Natural killer cell (primary cell): ENCODE results near the gene AMN. TPM values are rescaled to one million over a fixed set of nuclear protein-coding genes. Genes with fewer than 3 reads are reported as not detected.

Experiments used
- ATAC-seq, 3 donors: fragments of 150-1000 bp in 2 of 3; fragments of 200-7000 bp in 1 of 3; cut with Tn5 transposase; 1 replicate in 1 of 3; 2 replicates in 2 of 3; pipeline ENCODE4 v1.10.0; 2021; ENCODE audit warnings: mild to moderate bottlenecking in 2 of 3, moderate library complexity in 2 of 3
- DNase-seq, 2 donors: peaks; one replicate each; pipeline versions ENCODE4 v3.0.0 to v3.0.0-alpha.2; 2013 to 2021; ENCODE audit warnings: mixed read lengths in 1 of 2
- H3K27ac ChIP-seq: one replicate; pipeline ENCODE4 v1.5.1; 2013; ENCODE audit warnings: mild to moderate bottlenecking, low read length
- H3K27me3 ChIP-seq: one replicate; pipeline ENCODE4 v1.6.1; 2013; ENCODE audit warnings: low read length; ENCODE audit not compliant: control insufficient read depth, insufficient read depth
- H3K36me3 ChIP-seq: one replicate; pipeline ENCODE4 v1.6.1; 2013; ENCODE audit warnings: low read length; ENCODE audit not compliant: control insufficient read depth, insufficient read depth
- H3K4me1 ChIP-seq: one replicate; pipeline ENCODE4 v1.6.1; 2013; ENCODE audit warnings: low read length; ENCODE audit not compliant: control insufficient read depth, insufficient read depth
- H3K4me3 ChIP-seq: one replicate; pipeline ENCODE4 v1.5.1; 2013; ENCODE audit warnings: low read length
- H3K9me3 ChIP-seq: one replicate; pipeline ENCODE4 v1.6.1; 2013; ENCODE audit warnings: low read length; ENCODE audit not compliant: control insufficient read depth, insufficient read depth
- H3K27ac Mint-ChIP-seq, 2 donors: one replicate each; pipeline ENCODE4 v1.8.0; 2022; ENCODE audit warnings: mild to moderate bottlenecking in 2 of 2, mixed read lengths in 2 of 2, moderate library complexity in 1 of 2
- H3K27me3 Mint-ChIP-seq, 2 donors: one replicate each; pipeline ENCODE4 v1.8.0; 2022; ENCODE audit warnings: low read depth in 2 of 2, mixed read lengths in 2 of 2
- H3K36me3 Mint-ChIP-seq: one replicate; pipeline ENCODE4 v1.8.0; 2022; ENCODE audit warnings: mixed read lengths
- H3K4me1 Mint-ChIP-seq, 2 donors: one replicate each; pipeline ENCODE4 v1.8.0; 2022; ENCODE audit warnings: mixed read lengths in 2 of 2
- H3K4me3 Mint-ChIP-seq: one replicate; pipeline ENCODE4 v1.8.0; 2022; ENCODE audit warnings: mild to moderate bottlenecking, moderate library complexity, mixed read lengths
- H3K9me3 Mint-ChIP-seq, 2 donors: one replicate each; pipeline ENCODE4 v1.8.0; 2022; ENCODE audit warnings: mixed read lengths in 2 of 2
- WGBS: methylation state at CpG from one replicate; pipeline ENCODE4 v1.1.7; 2013; ENCODE audit warnings: missing lambda C conversion rate; ENCODE audit not compliant: insufficient coverage; 5-methylcytosine and 5-hydroxymethylcytosine counted together
- intact Hi-C: fragments of 100-400 bp; cut with micrococcal nuclease; formaldehyde crosslinking; loops from one replicate; pipeline ENCODE4 v1.14.2; 2022
- total RNA-seq, 4 donors: library from RNA; stranded (reverse); fragments of 120-200 nt in 1 of 4; gene quantifications; one replicate each; pipeline versions ENCODE4 v1.2.3 to v1.2.4, GENCODE V29; 2013 to 2022
- TF ChIP-seq, protein P1 (sequence below): fragments of 200-600 bp; IDR thresholded peaks from one replicate; pipeline ENCODE4 v1.8.0; 2022; ENCODE audit warnings: antibody characterized with exemption

AMN gene
- total RNA-seq, 3 donors from 2014 or later (not counting 1 experiment from before 2014, with no cell fraction given), result 0.24 to 2.4 (median 2.0) TPM

- Histone ChIP-seq H3K4me1 (no peaks in the 10 kb centered on the region), H3K27me3 (no peaks in the 10 kb centered on the region), H3K36me3 (peaks cover 19% of the 10 kb centered on the region), H3K4me3 (no peak overlapping the region), H3K9me3 (no peaks in the 10 kb centered on the region), H3K27ac (no peak overlapping the region)
- TF ChIP-seq, protein P1, sequence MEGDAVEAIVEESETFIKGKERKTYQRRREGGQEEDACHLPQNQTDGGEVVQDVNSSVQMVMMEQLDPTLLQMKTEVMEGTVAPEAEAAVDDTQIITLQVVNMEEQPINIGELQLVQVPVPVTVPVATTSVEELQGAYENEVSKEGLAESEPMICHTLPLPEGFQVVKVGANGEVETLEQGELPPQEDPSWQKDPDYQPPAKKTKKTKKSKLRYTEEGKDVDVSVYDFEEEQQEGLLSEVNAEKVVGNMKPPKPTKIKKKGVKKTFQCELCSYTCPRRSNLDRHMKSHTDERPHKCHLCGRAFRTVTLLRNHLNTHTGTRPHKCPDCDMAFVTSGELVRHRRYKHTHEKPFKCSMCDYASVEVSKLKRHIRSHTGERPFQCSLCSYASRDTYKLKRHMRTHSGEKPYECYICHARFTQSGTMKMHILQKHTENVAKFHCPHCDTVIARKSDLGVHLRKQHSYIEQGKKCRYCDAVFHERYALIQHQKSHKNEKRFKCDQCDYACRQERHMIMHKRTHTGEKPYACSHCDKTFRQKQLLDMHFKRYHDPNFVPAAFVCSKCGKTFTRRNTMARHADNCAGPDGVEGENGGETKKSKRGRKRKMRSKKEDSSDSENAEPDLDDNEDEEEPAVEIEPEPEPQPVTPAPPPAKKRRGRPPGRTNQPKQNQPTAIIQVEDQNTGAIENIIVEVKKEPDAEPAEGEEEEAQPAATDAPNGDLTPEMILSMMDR, result no peak
- Mint-ChIP-seq H3K4me3 (no peak overlapping the region), H3K4me1 (no peaks in the 10 kb centered on the region), H3K9me3 (no peaks in the 10 kb centered on the region), H3K27ac (no peak overlapping the region), H3K36me3 (peaks cover 4% of the 10 kb centered on the region), H3K27me3 (no peaks in the 10 kb centered on the region)
- DNase-seq (no peak), ATAC-seq (no peak)
- intact Hi-C loops, result no loop called here
- WGBS, result 84% methylated on average over 4 of the region's 5 CpGs
These were observed 39.3 kb upstream of the AMN start for GRCh38 chr14:102883089-102883541.

GRCh38 chr14:102883554-102883953, 38.9 kb upstream of the AMN start:
- Histone ChIP-seq H3K36me3 (peaks cover 15% of the 10 kb centered on the region), H3K4me1 (no peaks in the 10 kb centered on the region), H3K4me3 (no peak overlapping the region), H3K27me3 (no peaks in the 10 kb centered on the region), H3K27ac (no peak overlapping the region), H3K9me3 (no peaks in the 10 kb centered on the region)
- H3K4me3 Mint-ChIP-seq, result no peak overlapping the region
- H3K27me3 Mint-ChIP-seq, result no peaks in the 10 kb centered on the region
- intact Hi-C loops, result no loop called here
- no peaks in the 10 kb centered on the region for H3K4me1 Mint-ChIP-seq
- DNase-seq (no peak), ATAC-seq (no peak)
- H3K9me3 Mint-ChIP-seq, result no peaks in the 10 kb centered on the region
- no peak overlapping the region for H3K27ac Mint-ChIP-seq
- TF ChIP-seq, protein P1, result no peak
- WGBS, result 96% methylated on average over 13 of the region's 14 CpGs
- peaks cover 4% of the 10 kb centered on the region for H3K36me3 Mint-ChIP-seq

- H3K36me3 Mint-ChIP-seq, result peaks cover 4% of the 10 kb centered on the region
These were observed 36.6 kb upstream of the AMN start for GRCh38 chr14:102885737-102886447.

More at GRCh38 chr14:102885737-102886447, 36.6 kb upstream of the AMN start:
- 90% methylated on average over 22 of the region's 22 CpGs for WGBS
- Mint-ChIP-seq H3K27ac (no peak overlapping the region), H3K4me3 (no peak overlapping the region), H3K4me1 (no peaks in the 10 kb centered on the region), H3K27me3 (no peaks in the 10 kb centered on the region), H3K9me3 (no peaks in the 10 kb centered on the region)
- H3K4me3 ChIP-seq, result no peak overlapping the region
- TF ChIP-seq, protein P1, result no peak
- no peaks in the 10 kb centered on the region for H3K27me3 ChIP-seq
- intact Hi-C loops, result no loop called here
- H3K27ac ChIP-seq, result no peak overlapping the region
- no peak for ATAC-seq
- DNase-seq, result no peak
- peaks cover 19% of the 10 kb centered on the region for H3K36me3 ChIP-seq
- no peaks in the 10 kb centered on the region for H3K9me3 ChIP-seq
- no peaks in the 10 kb centered on the region for H3K4me1 ChIP-seq
